Raji (cell line): ENCODE data around the gene RAVER2.

Experiments
- POLR2A ChIP-seq: IDR thresholded peaks from 2 replicates; pipeline ENCODE4 v1.6.1; 2011; ENCODE audit warnings: low read depth, low read length, control low read depth; ENCODE audit not compliant: insufficient read depth

The RAVER2 gene

GRCh38 chr1:64877151-64877550 lies 132.3 kb downstream of the RAVER2 start:
- no peak for TF ChIP-seq POLR2A

GRCh38 chr1:64877598-64877997 lies 132.7 kb downstream of the RAVER2 start:
- TF ChIP-seq POLR2A, result no peak

- TF ChIP-seq POLR2A, result no peak
Measured at GRCh38 chr1:64878090-64878489, 133.2 kb downstream of the RAVER2 start.

GRCh38 chr1:64878931-64879611 lies 134.2 kb downstream of the RAVER2 start:
- no peak for TF ChIP-seq POLR2A

- TF ChIP-seq POLR2A, result no peak
Measured at GRCh38 chr1:64880449-64880848, 135.6 kb downstream of the RAVER2 start.

- TF ChIP-seq POLR2A, result no peak
Measured at GRCh38 chr1:64881281-64881680, 136.4 kb downstream of the RAVER2 start.
